ENCODE measurements around the gene CNOT6.

The CNOT6 gene

GRCh38 chr5:180602481-180603075 is 108.4 kb downstream of the CNOT6 start:
- no peak for DNase-seq

GRCh38 chr5:180603076-180603594 is 109.0 kb downstream of the CNOT6 start:
- DNase-seq: no peak

GRCh38 chr5:180604271-180604670 is 110.1 kb downstream of the CNOT6 start:
- DNase-seq: no peak

- no peak for DNase-seq
Observed at GRCh38 chr5:180605554-180606214, 111.5 kb downstream of the CNOT6 start.

GRCh38 chr5:180606215-180606785 is 112.1 kb downstream of the CNOT6 start:
- no peak for DNase-seq

GRCh38 chr5:180607861-180608571 is 113.8 kb downstream of the CNOT6 start:
- no peak for DNase-seq

- DNase-seq: no peak
Observed at GRCh38 chr5:180608572-180609310, 114.6 kb downstream of the CNOT6 start.

- DNase-seq: no peak
Observed at GRCh38 chr5:180609386-180609785, 115.2 kb downstream of the CNOT6 start.

GRCh38 chr5:180609817-180610550 is 115.8 kb downstream of the CNOT6 start:
- DNase-seq: no peak

- no peak for DNase-seq
Observed at GRCh38 chr5:180611140-180611850, 117.1 kb downstream of the CNOT6 start.

- no peak for DNase-seq
Observed at GRCh38 chr5:180612683-180613082, 118.5 kb downstream of the CNOT6 start.

GRCh38 chr5:180613188-180613813 is 119.1 kb downstream of the CNOT6 start:
- DNase-seq: no peak

- no peak for DNase-seq
Observed at GRCh38 chr5:180613814-180614188, 119.6 kb downstream of the CNOT6 start.

- no peak for DNase-seq
Observed at GRCh38 chr5:180618487-180618828, 124.3 kb downstream of the CNOT6 start.

GRCh38 chr5:180618829-180619562 is 124.8 kb downstream of the CNOT6 start:
- DNase-seq: peak; percentile 2

GRCh38 chr5:180619563-180619915 is 125.4 kb downstream of the CNOT6 start:
- DNase-seq: no peak

GRCh38 chr5:180620014-180620413 is 125.8 kb downstream of the CNOT6 start:
- no peak for DNase-seq

GRCh38 chr5:180621311-180621710 is 127.1 kb downstream of the CNOT6 start:
- no peak for DNase-seq

GRCh38 chr5:180622910-180623309 is 128.7 kb downstream of the CNOT6 start:
- DNase-seq: no peak

- no peak for DNase-seq
Observed at GRCh38 chr5:180623411-180623834, 129.2 kb downstream of the CNOT6 start.

GRCh38 chr5:180623844-180624243 is 129.7 kb downstream of the CNOT6 start:
- no peak for DNase-seq

Measured in NCI-H526 treated with DMSO at 0.1 percent for 48 hours (cell line).